HG03520 (cell line): ENCODE results near the gene TAMM41.
"Not testable (repeated sequence)": the region's sequence is repeated elsewhere in the genome, so short reads cannot be mapped to it uniquely, and the experiment has no call there.

Experiments
- ATAC-seq: cut with Tn5 transposase; IDR thresholded peaks from one replicate; pipeline ENCODE4 v1.9.1; 2021; ENCODE audit warnings: mild to moderate bottlenecking, moderate library complexity; ENCODE audit not compliant: unreplicated experiment

Gene TAMM41

DNA sequence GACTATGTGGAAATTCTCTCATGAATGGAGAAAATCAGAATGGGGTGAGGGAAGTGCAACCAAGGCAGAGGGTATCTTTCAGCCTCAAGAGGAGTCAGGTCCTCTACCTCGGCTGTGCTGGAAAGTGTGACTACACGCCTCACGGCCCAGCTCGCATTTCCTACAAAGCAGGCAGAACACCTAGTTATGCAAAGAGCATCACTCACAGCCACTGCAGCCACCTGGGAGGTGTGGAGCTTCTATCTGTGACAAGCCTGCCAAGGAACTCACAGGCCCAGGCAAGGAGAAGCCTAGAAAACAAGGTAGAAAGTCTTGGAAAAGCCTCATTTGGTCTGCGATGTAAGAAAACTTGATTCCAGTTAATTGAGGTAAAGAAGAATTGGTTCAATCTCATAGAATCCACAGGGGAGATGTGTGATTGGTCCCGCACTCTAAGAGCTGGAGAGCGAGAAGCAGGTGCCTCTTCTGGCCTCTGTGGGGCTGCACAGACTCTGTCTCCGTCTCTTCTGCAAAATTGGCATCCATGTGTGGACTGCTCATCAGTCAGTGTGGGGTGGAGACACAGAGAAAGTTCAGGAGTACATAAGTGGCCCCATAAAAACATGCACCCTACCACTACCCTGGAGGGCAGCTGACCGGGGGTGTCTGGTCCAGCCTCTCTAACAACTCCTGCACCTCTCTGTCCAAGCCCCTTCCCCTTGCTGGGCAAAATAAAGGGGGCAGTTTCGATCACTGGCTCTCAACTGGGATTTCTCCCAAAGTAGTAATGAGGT is 76.8 kb downstream of the TAMM41 start:
- peak; percentile 4 for ATAC-seq

DNA sequence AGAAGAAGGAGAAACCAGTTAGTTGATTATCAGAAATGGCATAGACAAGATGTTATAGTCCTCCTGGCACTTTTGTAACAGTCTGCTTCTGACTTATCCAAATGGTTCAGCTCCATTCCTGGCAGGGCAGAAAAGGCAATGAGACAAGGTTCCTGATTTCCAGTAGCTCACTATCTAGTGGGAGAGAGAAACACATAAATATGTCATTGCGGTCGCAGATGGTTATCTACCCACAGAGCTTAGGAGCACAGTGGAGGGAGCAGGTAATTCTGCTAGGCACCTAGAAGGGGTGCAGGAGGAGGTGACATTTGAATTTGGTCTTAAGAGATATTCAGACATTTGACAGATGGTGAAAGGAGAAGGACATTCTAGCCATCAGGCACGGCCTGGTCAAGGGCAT is 78.1 kb downstream of the TAMM41 start:
- ATAC-seq: no peak

DNA sequence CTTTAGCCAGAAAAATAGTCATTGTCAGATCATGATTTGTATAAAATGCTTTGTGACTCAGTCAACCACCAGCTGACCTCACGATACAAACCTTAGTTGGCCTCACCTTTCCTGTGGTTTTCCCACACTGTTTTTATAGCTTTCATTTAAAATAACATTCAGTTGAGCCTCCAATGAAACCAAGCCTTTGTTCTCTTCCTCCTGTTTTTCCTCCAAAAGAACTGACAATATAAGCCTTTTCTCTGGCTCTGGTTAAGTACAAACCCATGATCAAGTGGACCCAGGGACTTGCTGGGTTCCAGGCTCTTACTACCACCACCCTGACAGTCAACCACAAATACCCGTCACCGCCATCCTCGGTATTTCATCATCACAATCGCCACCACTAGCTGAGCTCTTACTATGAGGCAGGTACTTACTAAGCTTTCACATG is 81.7 kb downstream of the TAMM41 start:
- no peak for ATAC-seq

DNA sequence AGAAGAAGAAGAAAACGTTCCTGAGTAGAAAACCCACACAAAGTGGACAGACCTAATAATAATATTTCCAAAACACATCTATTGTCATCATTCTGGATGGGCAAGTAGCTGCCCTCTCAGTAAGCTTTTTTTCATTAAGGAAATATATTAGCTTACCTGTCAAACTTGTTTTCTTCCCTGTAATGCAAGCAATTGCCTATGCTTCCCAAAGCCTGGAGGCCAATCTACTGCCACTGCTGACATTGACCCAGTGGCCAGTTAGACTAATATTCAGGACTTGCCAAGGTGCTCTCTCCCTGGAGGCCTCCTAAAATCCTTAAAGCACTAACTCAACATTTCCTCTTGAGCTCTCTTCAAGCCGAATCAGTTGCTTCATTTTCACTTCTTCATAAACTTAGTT is 86.7 kb downstream of the TAMM41 start:
- no peak for ATAC-seq

DNA sequence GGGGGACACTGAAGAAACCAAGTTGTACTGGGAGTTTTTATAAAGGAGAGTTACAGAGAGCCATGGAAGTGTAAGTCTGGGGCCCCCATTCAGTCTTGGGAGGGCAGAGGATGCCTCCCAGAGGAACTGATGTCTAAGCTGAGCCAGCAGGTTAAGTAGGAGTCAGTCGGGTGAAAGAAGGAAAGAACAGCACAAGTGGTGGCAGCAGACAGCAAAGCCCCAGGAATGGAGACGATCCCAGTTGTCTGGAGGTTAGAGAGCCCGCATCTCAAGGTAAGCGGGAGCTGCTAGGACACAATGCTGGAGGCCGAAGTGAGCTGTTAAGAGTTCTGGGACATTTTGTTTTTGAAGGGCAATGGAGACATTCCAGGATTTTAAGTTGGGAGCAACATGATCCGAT is 88.8 kb downstream of the TAMM41 start:
- ATAC-seq: no peak

DNA sequence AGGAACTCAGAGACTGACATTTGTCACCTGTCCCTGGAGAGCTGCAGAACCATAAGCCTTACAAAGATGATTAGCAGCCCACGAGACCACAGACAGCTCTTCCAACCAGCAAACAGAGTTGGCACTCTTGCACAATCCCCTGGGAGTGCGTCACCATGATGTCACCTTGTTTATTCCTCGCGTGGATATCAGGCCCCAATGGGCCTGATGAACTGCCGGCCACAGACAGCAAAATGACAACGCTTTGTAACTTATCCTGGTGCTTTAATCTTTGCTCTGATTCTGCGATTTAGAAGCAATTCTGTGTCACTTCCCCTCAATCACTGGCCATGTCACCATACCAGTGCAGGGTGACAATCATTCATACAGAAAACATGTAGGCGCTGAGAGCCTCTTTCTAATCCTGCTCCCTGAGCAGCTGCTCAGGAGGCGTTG is 89.2 kb downstream of the TAMM41 start:
- ATAC-seq: no peak

GRCh38 chr3:11755276-11755675 is 91.4 kb downstream of the TAMM41 start:
- ATAC-seq: no peak

DNA sequence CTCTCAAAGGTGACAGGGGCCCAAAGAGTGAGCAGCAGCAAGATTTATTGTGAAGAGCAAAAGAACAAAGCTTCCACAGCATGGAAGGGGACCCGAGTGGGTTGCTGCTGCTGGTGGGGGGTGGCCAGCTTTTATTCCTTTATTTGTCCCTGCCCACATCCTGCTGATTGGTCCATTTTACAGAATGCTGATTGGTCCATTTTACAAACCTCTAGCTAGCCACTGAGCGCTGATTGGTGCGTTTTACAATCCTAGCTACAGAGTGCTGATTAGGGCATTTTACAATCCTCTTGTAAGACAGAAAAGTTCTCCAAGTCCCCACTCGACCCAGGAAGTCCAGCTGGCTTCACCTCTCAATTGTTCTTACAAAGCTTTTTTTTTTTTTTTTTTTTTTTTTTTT is 94.4 kb downstream of the TAMM41 start:
- not testable (repeated sequence) for ATAC-seq

DNA sequence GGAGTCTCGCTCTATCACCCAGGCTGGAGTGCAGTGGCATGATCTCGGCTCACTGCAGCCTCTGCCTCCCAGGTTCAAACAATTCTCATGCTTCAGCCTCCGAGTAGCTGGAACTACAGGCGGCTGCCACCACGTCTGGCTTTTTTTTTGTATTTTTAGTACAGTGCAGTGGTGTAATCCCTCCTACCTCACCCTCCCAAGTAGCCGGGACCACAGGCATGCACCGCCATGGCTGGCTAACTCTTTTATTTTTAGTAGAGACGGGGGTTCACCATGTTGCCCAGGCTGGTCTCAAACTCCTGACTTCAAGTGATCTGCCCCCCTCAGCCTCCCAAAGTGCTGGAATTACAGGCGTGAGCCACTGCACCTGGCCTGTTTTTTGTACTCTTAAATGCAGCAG is 98.4 kb downstream of the TAMM41 start:
- not testable (repeated sequence) for ATAC-seq
